Stimulated activated CD8-positive, alpha-beta memory T cell treated with anti-CD3 and anti-CD28 coated beads, Interleukin-15, amount 100 ng/mL, for 4 hours (primary cell): Measurements from ENCODE around the gene PAPOLG.
A peak's percentile ranks its signal among the peaks of the same experiment; 100 is the strongest.
"Not testable (repeated sequence)": the region's sequence is repeated elsewhere in the genome, so short reads cannot be mapped to it uniquely, and the experiment has no call there.

Source experiments
- DNase-seq, 2 donors: peaks; one replicate each; pipeline ENCODE4 v3.0.0-alpha.2; 2020; ENCODE audit warnings: low read depth in 2 of 2

The PAPOLG gene

DNA sequence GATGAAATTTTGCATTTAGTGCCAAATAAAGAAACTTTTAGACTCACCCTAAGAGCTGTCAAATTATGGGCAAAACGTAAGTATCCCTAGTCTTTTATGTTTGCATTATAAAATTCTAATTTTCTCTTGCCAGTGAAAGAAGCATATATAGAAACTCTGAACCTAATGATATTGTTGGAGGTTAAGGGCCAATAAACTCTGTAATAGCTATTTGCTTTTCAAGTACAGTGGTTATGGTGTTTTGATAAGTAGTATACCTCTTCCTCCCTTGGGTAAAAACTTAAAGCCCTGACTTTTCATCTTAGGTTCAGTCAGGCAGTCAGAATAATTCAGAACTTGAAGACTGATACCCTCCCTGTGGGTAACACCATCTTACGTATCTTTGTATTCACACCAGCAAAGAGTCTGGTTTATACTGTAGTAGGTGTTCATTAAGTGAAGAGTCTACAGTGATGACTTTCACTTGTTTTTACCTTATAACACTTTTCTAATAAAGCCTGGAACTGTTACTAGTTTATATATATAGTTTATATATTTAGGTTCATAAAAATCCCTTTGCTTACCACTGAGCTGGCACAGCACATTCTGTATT is 19.1 kb downstream of the PAPOLG start:
- no peak for DNase-seq

DNA sequence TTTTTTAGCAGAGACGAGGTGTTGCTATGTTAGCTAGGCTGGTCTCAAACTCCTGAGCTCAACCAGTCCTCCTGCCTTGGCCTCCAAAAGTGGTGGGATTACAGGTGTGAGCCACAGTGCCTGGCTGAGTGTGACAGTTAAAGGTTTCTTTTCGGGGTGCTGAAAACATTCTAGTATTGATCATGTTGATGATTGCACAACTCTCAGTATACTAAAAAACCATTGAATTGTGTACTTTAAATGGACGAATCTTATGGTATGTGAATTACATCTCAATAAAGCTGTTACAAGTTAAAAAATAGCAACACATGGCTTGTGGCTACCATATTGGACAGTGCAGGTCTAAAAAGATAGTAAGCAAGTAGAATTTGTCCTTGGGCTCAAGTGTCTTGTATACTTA is 22.3 kb downstream of the PAPOLG start:
- no peak for DNase-seq

DNA sequence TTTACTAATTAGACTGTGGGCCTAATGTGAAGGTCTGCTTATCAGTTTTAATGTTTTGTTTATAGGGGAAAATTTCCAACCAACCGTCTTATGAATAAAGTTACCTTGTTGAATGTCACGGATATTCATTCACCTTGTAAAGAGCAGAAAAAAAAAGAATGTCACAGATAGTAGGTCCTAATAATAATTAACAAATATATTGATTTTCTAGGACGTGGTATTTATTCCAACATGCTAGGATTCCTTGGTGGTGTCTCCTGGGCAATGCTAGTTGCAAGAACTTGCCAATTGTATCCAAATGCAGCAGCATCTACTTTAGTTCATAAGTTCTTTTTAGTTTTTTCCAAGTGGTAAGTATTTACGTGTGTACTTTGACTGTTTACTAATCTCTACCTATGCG is 23.4 kb downstream of the PAPOLG start:
- DNase-seq = no peak

DNA sequence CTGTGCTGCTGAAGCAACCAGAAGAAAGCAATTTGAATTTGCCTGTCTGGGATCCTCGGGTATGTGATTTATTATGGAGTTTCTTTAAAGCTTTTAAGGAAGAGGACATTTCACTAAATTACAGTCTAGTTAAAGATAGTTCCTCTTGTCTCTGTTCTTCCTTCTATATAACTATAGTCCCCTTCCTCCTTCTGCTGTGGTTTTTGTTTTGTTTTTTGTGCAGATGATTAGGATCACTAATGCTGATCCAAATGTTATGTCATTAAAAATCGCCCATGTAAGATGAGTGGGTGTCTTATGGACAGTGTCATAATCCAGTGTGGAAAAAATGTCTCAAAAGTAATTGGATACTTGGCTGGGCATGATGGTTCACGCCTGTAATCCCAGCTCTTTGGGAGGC is 24.7 kb downstream of the PAPOLG start:
- no peak for DNase-seq

DNA sequence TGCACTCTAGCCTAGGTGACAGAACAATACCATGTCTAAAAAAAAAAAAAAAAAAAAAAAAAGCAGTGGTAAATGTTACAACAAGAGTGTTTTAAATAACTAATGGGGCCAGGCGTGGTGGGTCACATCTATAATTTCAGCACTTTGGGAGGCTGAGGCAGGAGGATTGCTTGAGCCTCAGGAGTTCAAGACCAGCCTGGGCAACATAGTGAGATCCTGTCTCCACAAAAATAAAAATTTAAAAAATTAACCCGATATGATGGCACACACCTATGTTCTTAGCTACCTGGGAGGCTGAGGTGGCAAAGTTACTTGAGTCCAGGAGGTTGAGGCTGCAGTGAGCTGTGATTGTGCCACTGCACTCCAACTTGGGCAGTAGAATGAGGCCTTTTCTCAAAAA is 37.1 kb downstream of the PAPOLG start:
- no peak for DNase-seq

DNA sequence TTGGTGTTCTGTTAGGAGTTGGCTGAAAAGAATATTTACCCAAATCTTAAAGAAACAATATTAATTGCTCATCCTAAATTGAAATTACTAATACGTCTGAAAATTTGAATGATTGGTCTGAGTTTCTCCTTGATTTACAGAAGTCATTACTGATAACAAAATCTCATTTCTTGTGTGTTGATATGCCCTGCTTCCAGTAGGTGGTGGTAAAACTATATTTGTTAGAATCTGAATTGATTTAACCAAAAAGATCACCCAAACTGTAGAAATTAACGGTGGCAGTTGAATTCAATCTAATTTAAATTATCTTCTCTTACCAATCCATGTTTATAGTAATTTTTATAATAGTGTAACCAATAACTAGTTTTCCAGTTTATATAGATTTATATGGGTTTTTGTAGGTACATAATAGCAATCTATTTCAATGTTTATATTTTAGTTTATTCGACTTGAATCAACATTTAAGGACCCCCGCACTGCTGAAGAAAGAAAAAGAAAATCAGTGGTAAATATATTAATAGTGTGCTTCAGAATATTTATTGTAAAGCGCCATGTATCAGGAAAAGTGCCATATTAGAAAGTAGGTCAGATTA is 38.3 kb downstream of the PAPOLG start:
- no peak for DNase-seq

DNA sequence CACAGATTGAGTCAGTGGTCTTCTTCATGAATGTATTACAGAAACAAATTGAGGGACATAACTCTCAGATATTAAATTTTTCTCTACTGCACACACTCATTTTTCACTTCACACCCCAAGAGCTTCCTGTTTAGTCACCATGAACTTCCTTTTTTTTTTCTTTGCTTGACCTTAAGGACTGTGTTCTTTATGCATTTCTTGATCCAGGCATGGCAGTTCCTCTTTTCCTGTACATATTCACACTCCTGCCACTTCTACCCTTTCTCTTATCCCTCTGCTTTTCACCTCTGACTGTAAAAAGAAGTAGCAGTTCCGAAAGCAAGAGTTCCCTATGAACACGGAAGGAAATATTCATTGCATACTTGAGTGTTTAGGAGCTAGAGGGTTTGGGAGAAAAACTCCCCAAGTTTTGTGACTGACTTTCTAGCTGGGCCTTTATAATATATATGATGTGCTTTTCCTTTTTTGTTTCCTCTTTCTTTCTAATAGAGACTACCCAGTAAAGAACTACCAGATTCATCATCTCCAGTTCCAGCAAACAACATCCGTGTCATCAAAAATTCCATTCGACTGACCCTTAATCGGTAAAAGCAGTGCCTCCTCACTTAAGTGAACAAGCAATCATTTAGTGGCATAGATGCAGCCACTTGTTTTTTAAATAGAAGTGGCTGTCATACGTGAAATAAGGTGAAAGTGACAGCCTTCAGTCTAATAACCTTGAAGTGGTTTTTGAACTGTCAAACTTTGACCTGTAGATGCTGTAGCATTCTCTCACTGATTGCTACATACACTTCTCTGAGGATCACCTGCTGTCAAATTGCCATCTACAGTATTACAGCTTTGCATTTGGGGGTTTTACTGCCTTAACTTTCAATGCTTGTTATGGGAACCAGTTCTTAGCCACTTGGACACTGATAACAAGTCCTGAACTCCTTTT is 40.8 kb downstream of the PAPOLG start:
- DNase-seq = no peak

DNA sequence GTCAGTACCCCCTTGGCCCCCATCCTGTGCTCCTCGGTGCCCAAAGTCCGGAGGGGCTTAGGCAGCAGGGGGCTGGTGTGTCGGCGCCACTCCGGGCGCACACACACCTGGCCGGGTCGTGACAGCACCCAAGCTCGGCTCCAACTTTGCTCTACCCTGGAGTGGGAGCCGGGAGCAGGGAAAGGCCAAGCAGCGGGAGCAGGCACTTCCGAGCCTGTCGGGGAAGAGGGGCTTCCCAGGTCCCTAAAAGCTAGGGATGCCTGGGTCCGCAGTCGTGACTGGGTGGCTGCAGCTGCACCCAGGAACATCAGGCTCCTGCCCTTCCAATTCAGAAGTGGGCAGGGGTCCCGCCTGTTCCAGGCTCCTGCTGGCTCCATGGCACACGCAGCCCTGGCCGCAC is 48.4 kb downstream of the PAPOLG start:
- no peak for DNase-seq

DNA sequence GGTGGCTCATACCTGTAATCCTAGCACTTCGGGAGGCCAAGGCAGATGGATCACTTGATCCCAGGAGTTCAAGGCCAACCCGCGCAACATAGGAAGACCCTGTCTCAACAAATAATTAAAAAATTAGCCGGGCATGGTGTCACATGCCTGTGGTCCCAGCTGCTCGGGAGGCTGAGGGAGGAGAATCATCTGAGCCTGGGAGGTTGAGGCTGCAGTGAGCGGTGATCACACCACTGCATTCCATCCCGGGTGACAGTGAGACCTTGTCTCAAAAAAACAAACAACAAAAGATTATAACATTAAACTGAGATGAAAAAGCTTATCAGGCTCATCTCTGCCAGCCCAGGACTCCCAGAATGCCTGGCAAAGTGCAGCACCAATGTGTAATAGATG is 50.5 kb downstream of the PAPOLG start:
- DNase-seq = no peak

DNA sequence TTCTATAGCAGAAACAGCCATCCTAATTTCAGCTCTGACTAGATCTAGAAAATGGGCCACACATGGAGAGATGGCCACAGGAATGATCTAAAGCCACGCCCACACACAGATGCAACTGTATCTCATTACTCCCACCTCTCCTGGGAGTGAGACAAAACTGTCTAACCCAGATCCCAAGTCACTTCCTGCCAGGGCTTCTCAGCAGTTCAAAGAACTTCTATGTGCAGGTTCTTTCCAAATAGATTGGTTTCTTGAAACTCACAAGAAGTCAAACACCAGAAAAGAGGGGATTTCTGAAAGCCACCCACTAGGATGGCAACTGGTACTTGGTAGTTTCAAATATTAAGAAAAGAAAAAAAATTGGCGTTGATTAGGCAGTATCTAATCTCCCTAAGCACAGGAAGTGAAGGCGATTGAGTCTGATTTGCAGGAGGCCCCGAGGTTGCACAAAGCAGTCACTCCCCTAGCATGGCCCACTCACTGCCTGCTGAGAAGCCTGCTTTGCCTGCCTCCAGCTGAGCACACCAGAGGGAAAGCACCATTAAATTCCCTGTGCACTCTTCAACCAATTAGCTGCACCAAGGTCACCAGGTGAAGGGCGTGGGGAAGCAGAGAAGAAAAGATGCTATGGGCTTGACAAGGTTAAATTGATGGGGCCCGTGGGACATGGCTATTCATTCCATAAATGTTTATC is 51.1 kb downstream of the PAPOLG start:
- DNase-seq = peak; percentile 10 to 35

DNA sequence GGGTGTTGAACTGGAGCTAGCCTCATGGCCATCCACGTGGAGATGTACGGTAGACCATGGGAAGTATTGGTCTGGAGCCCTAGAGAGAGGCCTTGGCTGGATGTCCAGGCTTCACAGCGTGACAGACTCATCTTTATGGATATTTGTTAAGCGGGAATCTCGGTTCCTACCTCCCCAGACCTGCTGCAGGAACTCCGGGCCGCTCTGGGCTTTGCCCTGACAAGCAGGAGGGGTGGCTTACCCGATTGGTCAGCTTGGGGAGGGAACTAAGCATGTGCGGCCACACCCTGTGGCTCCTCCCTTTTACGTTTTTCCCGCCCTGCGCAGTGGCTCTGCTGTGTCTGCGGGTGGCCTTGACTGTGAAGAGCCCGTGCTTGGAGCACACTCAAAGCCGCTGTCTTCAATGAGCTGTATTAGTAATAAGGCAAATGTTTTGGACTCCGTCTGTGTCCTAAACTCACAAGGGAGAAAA is 52.3 kb downstream of the PAPOLG start:
- DNase-seq = no peak

DNA sequence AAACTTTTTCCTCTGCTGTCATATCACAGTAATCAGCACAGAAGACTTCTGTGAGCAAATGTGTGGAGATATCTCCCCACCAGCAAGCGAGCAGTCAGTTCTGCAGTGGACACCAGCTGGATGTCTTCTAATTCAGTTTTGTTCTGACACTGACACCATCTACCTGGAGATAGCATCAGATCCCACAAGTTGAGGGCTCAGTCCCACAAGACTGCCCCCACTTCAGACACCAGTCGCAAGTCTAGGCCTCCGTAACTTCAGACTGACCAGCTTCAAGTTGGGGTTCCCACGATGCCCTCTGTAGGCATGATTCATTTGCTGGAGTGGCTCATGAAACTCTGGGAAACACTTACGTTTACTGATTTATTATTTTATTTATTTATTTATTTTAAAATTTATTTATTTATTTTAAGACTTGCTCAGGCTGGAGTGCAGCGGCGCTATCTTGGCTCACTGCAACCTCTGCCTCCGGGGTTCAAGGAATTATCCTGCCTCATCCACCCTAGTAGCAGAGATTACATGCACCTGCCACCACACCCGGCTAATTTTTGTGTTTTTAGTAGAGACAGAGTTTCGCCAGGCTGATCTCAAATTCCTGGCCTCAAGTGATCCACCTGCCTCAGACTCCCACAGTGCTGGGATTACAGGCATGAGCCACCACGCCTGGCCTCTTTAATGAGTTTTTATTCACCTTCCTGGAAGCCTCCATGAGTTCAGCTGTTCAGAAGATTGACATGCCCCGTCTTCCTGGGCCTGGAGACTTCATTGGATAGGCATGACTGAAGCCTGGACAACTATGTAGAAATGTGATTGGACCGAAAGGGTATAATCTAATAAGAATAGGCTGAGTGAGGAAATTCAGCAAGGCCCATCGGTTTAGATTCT is 55.7 kb downstream of the PAPOLG start:
- DNase-seq = no peak

DNA sequence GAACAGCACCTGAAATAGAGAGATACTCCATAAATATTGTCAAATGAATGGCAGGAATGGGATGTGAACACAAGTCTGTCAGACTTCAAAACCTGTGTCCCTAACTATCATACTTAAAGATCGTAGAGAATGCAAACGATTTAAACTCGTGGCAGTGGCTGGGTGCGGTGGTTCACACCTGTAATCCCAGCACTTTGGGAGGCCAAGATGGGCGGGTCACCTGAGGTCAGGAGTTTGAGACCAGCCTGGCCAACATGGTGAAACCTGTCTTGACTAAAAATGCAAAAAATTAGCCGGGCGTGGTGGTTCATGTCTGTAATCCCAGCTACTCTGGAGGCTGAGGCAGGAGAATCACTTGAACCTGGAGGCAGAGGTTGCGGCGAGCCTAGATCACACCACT is 61.1 kb downstream of the PAPOLG start:
- DNase-seq = not testable (repeated sequence)

DNA sequence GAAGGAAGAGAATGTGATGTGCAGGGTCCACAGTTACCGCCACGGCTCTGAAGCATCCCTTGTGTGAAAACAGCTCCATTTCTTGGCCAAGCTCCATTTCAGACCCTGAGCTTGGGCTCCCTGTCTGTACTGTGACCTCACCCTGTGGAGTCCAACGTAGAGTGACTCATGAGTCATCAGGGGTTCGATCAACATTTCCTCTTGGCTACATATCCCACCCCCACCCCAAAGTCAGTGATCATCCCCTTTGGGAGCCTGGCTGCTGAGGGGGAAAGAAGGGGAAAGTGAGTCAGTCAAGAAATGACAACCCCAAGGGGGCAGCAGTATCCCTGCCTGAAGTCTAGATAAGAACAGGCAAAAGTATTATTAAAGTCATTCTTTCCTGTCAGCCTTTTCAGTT is 62.2 kb downstream of the PAPOLG start:
- DNase-seq = peak; percentile 33 to 65

DNA sequence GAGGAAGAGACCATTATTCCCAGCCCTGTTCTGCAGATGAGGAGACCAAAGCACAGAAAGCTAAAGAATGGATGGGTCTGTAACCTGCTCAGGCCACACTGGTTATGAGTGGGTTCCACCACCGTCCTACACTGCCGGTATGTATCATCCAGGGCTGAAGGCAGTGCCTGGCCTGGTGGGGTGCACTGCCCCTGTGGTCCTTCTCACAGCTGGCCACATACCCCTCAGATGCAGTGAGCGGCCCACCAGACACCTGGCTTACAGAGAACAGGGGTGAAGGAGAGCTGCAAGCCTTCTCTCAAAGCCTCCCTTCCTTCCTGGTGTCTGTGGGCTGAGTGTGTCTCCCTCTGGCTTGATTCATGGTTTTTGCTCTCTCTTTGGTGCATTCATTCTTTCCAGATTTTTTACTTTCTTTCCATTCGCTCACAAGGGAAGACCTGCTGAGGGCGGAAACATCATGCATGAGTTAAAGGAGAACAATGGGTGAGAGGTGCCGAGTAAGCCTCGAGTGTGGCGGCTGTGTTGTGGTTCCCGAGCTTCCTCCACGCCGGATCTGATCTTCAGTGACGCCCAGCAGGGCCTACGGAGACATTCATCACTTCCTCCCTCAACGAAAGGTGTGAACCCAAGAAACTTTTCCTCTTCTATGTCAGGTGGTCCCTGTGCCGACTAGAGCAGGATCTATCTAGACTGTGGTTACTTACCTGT is 63.2 kb downstream of the PAPOLG start:
- DNase-seq = peak; percentile 78 to 87

DNA sequence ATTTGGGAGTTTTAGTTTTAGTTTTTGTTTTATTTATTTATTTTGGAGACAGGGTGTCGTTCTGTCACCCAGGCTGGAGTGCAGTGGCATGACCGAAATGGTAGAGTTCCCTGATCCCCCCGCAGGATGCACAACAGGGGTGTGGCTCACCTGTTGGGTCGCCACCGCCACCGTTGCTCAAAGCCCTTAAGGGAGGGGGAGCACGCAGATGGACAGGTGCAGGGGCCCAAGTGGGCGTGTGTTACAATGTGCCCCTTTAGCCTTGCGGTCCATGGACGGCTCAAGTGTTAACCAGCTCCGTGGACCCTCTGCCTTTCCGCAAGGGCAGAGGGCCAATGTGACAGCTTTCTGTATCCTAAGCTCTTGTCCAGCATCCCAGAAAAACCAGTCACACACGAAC is 63.9 kb downstream of the PAPOLG start:
- peak in 1 of 2 donors; percentile 9 for DNase-seq

DNA sequence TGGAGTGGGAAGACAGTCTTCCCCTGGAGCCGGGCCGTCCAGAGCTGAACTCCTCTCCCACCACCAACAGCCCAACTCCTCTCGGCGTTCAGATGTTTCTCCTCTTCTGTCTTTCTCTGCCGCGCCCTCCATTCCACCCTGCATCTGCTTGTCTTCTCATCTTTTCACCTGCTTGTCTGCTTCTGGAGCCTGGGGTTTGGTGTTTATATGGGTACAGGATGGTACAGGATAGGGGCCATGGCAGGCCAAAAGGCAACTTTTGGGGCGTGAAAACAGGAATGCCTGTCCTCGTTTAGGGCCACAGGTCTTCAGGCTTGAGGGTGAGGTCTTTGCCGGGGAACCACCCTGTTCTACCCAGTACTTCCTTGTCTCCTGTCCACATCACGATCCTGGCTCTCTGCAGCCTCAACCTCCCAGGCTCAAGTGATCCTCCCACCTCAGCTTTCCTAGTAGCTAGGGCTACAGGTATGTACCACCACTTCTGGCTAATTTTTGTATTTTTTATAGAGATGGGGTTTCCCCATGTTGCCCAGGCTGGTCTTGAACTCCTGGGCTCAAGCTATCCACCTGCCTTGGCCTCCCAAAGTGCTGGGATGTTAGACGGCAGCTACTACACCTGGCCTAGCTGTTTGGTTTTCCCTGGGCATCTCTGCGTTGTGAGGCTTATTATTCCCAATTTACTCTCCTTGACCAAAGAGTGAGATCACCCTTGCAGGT is 64.5 kb downstream of the PAPOLG start:
- no peak for DNase-seq

DNA sequence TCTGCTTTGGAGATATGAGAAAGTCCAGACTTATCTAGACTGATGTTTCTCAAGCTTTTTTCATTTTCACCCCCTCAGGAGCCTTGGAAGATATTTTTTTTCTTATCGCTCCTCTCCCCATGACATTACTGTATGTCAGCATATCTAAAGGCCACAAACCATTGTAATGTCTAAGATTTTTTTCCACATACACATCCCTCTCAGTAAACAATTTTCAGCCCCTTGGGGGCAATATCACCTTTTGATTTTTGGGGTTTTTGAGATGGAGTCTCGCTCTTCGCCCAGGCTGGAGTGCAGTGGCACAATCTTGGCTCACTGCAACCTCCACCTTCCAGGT is 65.0 kb downstream of the PAPOLG start:
- no peak for DNase-seq

DNA sequence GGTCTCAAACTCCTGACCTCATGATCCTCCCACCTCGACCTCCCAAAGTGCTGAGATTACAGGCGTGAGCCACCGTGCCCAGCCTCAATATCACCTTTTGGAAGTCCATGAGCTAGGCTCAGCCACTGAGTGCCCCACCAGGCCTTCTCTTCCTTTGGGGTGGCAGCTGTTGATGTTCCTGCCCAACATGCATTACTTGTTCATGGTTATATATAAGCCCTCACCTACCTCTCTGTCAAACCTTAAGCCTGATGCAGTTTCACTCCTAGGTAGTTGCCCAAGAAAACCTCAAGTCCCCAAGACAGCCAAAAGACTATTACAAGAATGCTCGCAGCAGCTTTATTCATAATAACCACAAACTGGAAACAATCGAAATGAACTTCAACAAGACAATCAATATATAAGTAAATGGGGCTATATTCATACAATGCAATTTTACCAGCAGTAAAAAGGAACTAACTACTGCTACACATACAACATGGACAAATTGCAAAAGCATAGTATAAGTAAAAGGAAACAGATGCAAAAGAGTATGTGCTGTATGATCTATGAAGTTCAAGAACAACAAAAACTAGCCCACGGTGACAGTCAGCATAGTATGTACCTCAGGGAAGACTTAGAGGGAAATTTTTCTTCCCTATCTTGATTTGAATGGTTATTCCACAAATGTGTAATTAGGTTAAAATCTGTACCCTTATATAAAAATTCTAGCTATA is 65.7 kb downstream of the PAPOLG start:
- DNase-seq = no peak
